H1 (cell line): Measurements from ENCODE around the gene EBPL. TPM values are rescaled to one million over a fixed set of nuclear protein-coding genes. Genes with fewer than 3 reads are reported as not detected.

Source experiments
- CTCF ChIA-PET: fragments of 300-600 bp; sonication (Branson Sonifier 250); formaldehyde crosslinking; loops from one replicate; lab custom pipeline; 2021; ENCODE audit not compliant: partially characterized antibody; lab: Charles Lee
- POLR2A ChIA-PET: fragments of 300-600 bp; sonication (Branson Sonifier 250); formaldehyde crosslinking; loops from one replicate; lab custom pipeline; 2021; ENCODE audit warnings: inconsistent platforms; ENCODE audit not compliant: partially characterized antibody; lab: Charles Lee
- DNase-seq, 2 experiments: peaks; one replicate each; pipeline versions ENCODE4 v3.0.0 to v3.0.0-alpha.2; 2010 to 2022; ENCODE audit warnings: low spot score in 2 of 2, low read depth in 1 of 2, mixed read lengths in 1 of 2
- FAIRE-seq: peaks from 2 replicates; lab custom pipeline; 2011; peaks lifted over from hg19 to GRCh38; lab: Jason Lieb, UNC
- H2AFZ ChIP-seq: 2 replicates; pipeline ENCODE4 v1.8.1; 2012; ENCODE audit warnings: low read length, inconsistent platforms
- H2AK5ac ChIP-seq: 2 replicates; pipeline ENCODE4 v1.6.1; 2013; ENCODE audit warnings: low read depth, low read length
- H2BK120ac ChIP-seq: replicated peaks from 2 replicates; pipeline ENCODE3; 2013; ENCODE audit warnings: low read depth, low read length, inconsistent platforms
- H2BK12ac ChIP-seq: 2 replicates; pipeline ENCODE4 v1.6.1; 2013; ENCODE audit warnings: low read depth, low read length
- H2BK15ac ChIP-seq: 2 replicates; pipeline ENCODE4 v1.6.1; 2013; ENCODE audit warnings: low read length
- H2BK20ac ChIP-seq: 2 replicates; pipeline ENCODE4 v1.6.1; 2013; ENCODE audit warnings: low read length
- H2BK5ac ChIP-seq: 2 replicates; pipeline ENCODE4 v1.6.1; 2013; ENCODE audit warnings: low read depth, low read length
- H3K14ac ChIP-seq: 2 replicates; pipeline ENCODE4 v1.6.1; 2013; ENCODE audit warnings: inconsistent platforms; ENCODE audit not compliant: insufficient read length
- H3K18ac ChIP-seq: 2 replicates; pipeline ENCODE4 v1.6.1; 2013; ENCODE audit warnings: low read length; ENCODE audit errors: extremely low read depth
- H3K23ac ChIP-seq: 2 replicates; pipeline ENCODE4 v1.6.1; 2013; ENCODE audit warnings: inconsistent platforms; ENCODE audit not compliant: insufficient read length
- H3K23me2 ChIP-seq: 2 replicates; pipeline ENCODE4 v1.6.1; 2013; ENCODE audit warnings: low read depth, low read length
- H3K27ac ChIP-seq: 2 replicates; pipeline ENCODE4 v1.6.1; 2011; ENCODE audit warnings: low read depth, low read length, inconsistent platforms
- H3K27me3 ChIP-seq, 4 experiments: replicated peaks in 1 of 4; 1 replicate in 1 of 4; 2 replicates in 3 of 4; pipeline versions ENCODE4 v1.6.1 to v1.8.1; 2011 to 2013; ENCODE audit warnings: low read length in 3 of 4, mild to moderate bottlenecking in 3 of 4, inconsistent platforms in 2 of 4, mixed read lengths in 2 of 4, moderate library complexity in 1 of 4; ENCODE audit not compliant: control insufficient read depth in 3 of 4, insufficient read depth in 3 of 4; ENCODE audit errors: extremely low read depth in 1 of 4
- H3K36me3 ChIP-seq, 4 experiments: 2 replicates each; pipeline versions ENCODE4 v1.6.1 to v1.8.1; 2011 to 2013; ENCODE audit warnings: mild to moderate bottlenecking in 4 of 4, low read length in 3 of 4, moderate library complexity in 2 of 4, control low read depth in 1 of 4, inconsistent platforms in 1 of 4; ENCODE audit not compliant: insufficient read depth in 4 of 4, control insufficient read depth in 2 of 4
- H3K4ac ChIP-seq: replicated peaks from 2 replicates; pipeline ENCODE3; 2013; ENCODE audit warnings: low read length, low read depth, mixed read lengths, inconsistent platforms; ENCODE audit not compliant: insufficient read length
- H3K4me1 ChIP-seq, 4 experiments: replicated peaks in 1 of 4; 1 replicate in 1 of 4; 2 replicates in 3 of 4; pipeline versions ENCODE4 v1.6.1 to v1.8.1; 2011 to 2013; ENCODE audit warnings: low read length in 3 of 4, inconsistent platforms in 2 of 4, mixed read lengths in 1 of 4; ENCODE audit not compliant: insufficient read depth in 4 of 4, control insufficient read depth in 3 of 4
- H3K4me2 ChIP-seq, 2 experiments: 2 replicates each; pipeline versions ENCODE4 v1.6.1 to v1.8.1; 2011 to 2013; ENCODE audit warnings: low read depth in 2 of 2, low read length in 2 of 2, control low read depth in 1 of 2, inconsistent platforms in 1 of 2, mild to moderate bottlenecking in 1 of 2; ENCODE audit not compliant: insufficient read depth in 1 of 2
- H3K4me3 ChIP-seq, 4 experiments: fragments of 200-600, 300-600 bp in 1 of 4; sonication (generic), shearing (Covaris generic), sonication (Bioruptor Twin) in 1 of 4; 2 replicates each; pipeline versions ENCODE4 v1.5.1 to v1.8.1; 2011 to 2016; ENCODE audit warnings: low read length in 4 of 4, low read depth in 3 of 4, control low read depth in 2 of 4, inconsistent platforms in 2 of 4, mild to moderate bottlenecking in 2 of 4, mixed read lengths in 1 of 4, moderate library complexity in 1 of 4; ENCODE audit not compliant: insufficient read depth in 2 of 4; ENCODE audit errors: extremely low read depth in 1 of 4
- H3K56ac ChIP-seq: replicated peaks from 2 replicates; pipeline ENCODE3; 2013; ENCODE audit warnings: low read depth, mild to moderate bottlenecking, mixed read lengths, low read length, inconsistent platforms; ENCODE audit not compliant: insufficient read length
- H3K79me1 ChIP-seq: 2 replicates; pipeline ENCODE4 v1.6.1; 2013; ENCODE audit warnings: low read depth, low read length, control low read depth
- H3K79me2 ChIP-seq, 2 experiments: 2 replicates each; pipeline versions ENCODE4 v1.6.1 to v1.8.1; 2012 to 2013; ENCODE audit warnings: low read length in 2 of 2, mild to moderate bottlenecking in 2 of 2, inconsistent platforms in 1 of 2; ENCODE audit not compliant: insufficient read depth in 2 of 2, control insufficient read depth in 1 of 2
- H3K9ac ChIP-seq, 4 experiments: replicated peaks in 1 of 4; 1 replicate in 1 of 4; 2 replicates in 3 of 4; pipeline versions ENCODE4 v1.6.1 to v1.8.1; 2011 to 2013; ENCODE audit warnings: low read depth in 3 of 4, low read length in 3 of 4, control low read depth in 2 of 4, mild to moderate bottlenecking in 2 of 4, moderate library complexity in 2 of 4, inconsistent platforms in 1 of 4; ENCODE audit errors: extremely low read depth in 1 of 4
- H3K9me3 ChIP-seq, 2 experiments: 2 replicates each; pipeline versions ENCODE4 v1.6.1 to v1.8.1; 2012 to 2013; ENCODE audit warnings: mild to moderate bottlenecking in 2 of 2, moderate library complexity in 2 of 2, control low read depth in 1 of 2, inconsistent platforms in 1 of 2, low read depth in 1 of 2, low read length in 1 of 2, mixed read lengths in 1 of 2; ENCODE audit not compliant: insufficient read depth in 2 of 2
- H4K20me1 ChIP-seq, 2 experiments: replicated peaks in 1 of 2; 2 replicates each; pipeline versions ENCODE3 to v1.8.1; 2011 to 2013; ENCODE audit warnings: inconsistent platforms in 2 of 2, low read length in 2 of 2, mild to moderate bottlenecking in 1 of 2; ENCODE audit not compliant: insufficient read depth in 2 of 2, control insufficient read depth in 1 of 2
- H4K5ac ChIP-seq: 2 replicates; pipeline ENCODE4 v1.6.1; 2013; ENCODE audit warnings: low read length, low read depth, mixed read lengths, inconsistent platforms; ENCODE audit not compliant: insufficient read length
- H4K8ac ChIP-seq: 2 replicates; pipeline ENCODE4 v1.8.0; 2013; ENCODE audit warnings: mild to moderate bottlenecking, moderate library complexity, low read length, inconsistent platforms; ENCODE audit not compliant: insufficient read depth; ENCODE audit errors: extremely low read depth
- H4K91ac ChIP-seq: replicated peaks from 2 replicates; pipeline ENCODE3; 2013; ENCODE audit warnings: low read length, mixed read lengths, inconsistent platforms; ENCODE audit not compliant: insufficient read length
- WGBS, 2 experiments: shearing (Covaris generic) in 1 of 2; methylation state at CpG; one replicate each; pipeline versions ENCODE4 v1.1.6 to v1.1.7; 2013 to 2015; ENCODE audit warnings: low lambda C conversion rate in 2 of 2, mixed read lengths in 2 of 2, inconsistent platforms in 1 of 2, low coverage in 1 of 2, missing lambda C conversion rate in 1 of 2; ENCODE audit not compliant: insufficient replicate concordance in 2 of 2, insufficient coverage in 1 of 2, insufficient read length in 1 of 2; ENCODE audit errors: extremely low coverage in 1 of 2, missing lambda C conversion rate in 1 of 2; 5-methylcytosine and 5-hydroxymethylcytosine counted together
- polyA plus RNA-seq, 7 experiments: library from polyadenylated mRNA; depleted of rRNA in 3 of 7; stranded (reverse) in 5 of 7; unstranded in 2 of 7; fragments of >200 nt in 5 of 7; fragments of 200-250 nt in 2 of 7; gene quantifications; 1 replicate in 5 of 7; 2 replicates in 1 of 7; 4 replicates in 1 of 7; pipeline versions ENCODE4 v1.2.1 to v1.2.3, GENCODE V29; 2011 to 2013; ENCODE audit warnings: missing spikeins in 2 of 7, mixed read lengths in 2 of 7
- total RNA-seq: library from RNA; stranded (reverse); fragmentation: NEBNext Ultra II Directional; extraction: Animal tissue kit (Norgen Biotek cat#: 25700); gene quantifications from 2 replicates; pipeline ENCODE4 v1.2.1, GENCODE V29; 2021

EBPL gene
- total and polyA plus RNA-seq, 2 of the 8 experiments (the other 6 are each of a cell fraction or from before 2014, with no cell fraction given) = 130 to 204 TPM

DNA sequence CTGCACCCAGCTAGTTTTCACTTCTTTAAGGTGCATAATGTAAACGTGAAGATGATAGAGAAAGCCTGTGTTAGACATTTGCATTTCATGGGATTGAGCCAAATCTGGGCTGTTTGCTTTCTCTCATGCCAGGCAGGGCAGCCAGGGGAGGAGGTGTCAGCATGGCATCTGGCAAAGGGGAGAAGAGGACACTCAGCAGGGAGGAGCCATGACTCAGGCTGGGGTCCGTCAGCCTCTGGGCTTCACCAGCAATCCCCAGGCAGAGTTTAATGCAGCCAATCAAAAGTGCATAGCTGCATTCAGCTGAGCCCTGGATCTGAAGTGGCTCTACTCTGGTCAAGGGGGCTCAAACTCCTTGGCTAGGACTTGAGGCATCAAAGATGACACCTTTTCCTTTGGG lies 23.5 kb downstream of the EBPL start:
- Histone ChIP-seq H3K23me2 (no peaks in the 10 kb centered on the region), H3K9me3 (no peaks in the 10 kb centered on the region), H3K27ac (no peak overlapping the region), H3K36me3 (peaks cover 2 to 23% (median 16%) of the 10 kb centered on the region in 4 experiments; a peak in 7 of 8 replicates), H3K18ac (no peak overlapping the region), H4K91ac (no peak overlapping the region), H3K79me2 (peaks cover 0 to 4% of the 10 kb centered on the region in 2 experiments; a peak in 1 of 4 replicates), H3K23ac (no peak overlapping the region), H2BK20ac (no peak overlapping the region), H3K27me3 (no peaks in the 10 kb centered on the region), H2BK120ac (no peak overlapping the region), H2AFZ (no peak overlapping the region), H3K56ac (no peak overlapping the region), H2BK12ac (no peak overlapping the region), H2BK15ac (no peak overlapping the region), H3K4ac (no peak overlapping the region), H4K5ac (no peak overlapping the region), H3K4me2 (no peak overlapping the region), H2BK5ac (no peak overlapping the region), H3K14ac (no peak overlapping the region), H2AK5ac (no peak overlapping the region), H3K79me1 (no peaks in the 10 kb centered on the region), H3K4me1 (peaks cover 0 to 8% (median 0%) of the 10 kb centered on the region in 4 experiments; a peak in 2 of 7 replicates), H4K8ac (no peak overlapping the region), H3K9ac (no peak overlapping the region), H3K4me3 (no peak overlapping the region), H4K20me1 (peaks cover 0 to 9% of the 10 kb centered on the region in 2 experiments)
- ChIA-PET POLR2A (no interaction called here), CTCF (interaction anchor here (1.1 to 4.0 kb wide), 7 partner anchors 10 to 307 kb away, joined by 3 to 16 read pairs (median 5); no protein-coding TSS in a partner anchor)
- DNase-seq = no peak
- WGBS, 2 experiments = 86% methylated on average over 1 of the region's 2 CpGs; no CpG with 5 or more reads in 1 of the 2 experiments
- FAIRE-seq = no peak
